ENCODE measurements around the gene IGFN1.

GRCh38 chr1:201266276-201266675, 75.7 kb downstream of the IGFN1 start:
- no peak for TF ChIP-seq GABPA (IDR thresholded peaks at IDR 0.05; ENCODE audit: low read depth)
- TF ChIP-seq ZBTB40 (IDR thresholded peaks at IDR 0.05; ENCODE audit: borderline replicate concordance): no peak
- TF ChIP-seq PKNOX1 (IDR thresholded peaks at IDR 0.05): no peak
- TF ChIP-seq JUND (IDR thresholded peaks at IDR 0.05; ENCODE audit: low read depth, low read length): no peak
- no peak for TF ChIP-seq NFIC (IDR thresholded peaks at IDR 0.05; ENCODE audit: low read depth, low read length)
- TF ChIP-seq EP300 (IDR thresholded peaks at IDR 0.05; ENCODE audit: borderline replicate concordance in 1 of 2, control insufficient read depth in 1 of 2, low read depth in 2 of 2, low read length in 2 of 2): no peak
- no peak for TF ChIP-seq RAD21 (IDR thresholded peaks at IDR 0.05; ENCODE audit: insufficient read depth, low read depth, low read length)
- no peak for TF ChIP-seq CTCF (IDR thresholded peaks at IDR 0.05 in 2 of 3, conservative IDR thresholded peaks at IDR 0.05 in 1 of 3; ENCODE audit: control insufficient read depth in 2 of 3, extremely low read depth in 1 of 3, insufficient read depth in 1 of 3, low read depth in 3 of 3, low read length in 3 of 3)

All from GM12878 (cell line).